ENCODE measurements around the gene CYREN. TPM values are rescaled to one million over a fixed set of nuclear protein-coding genes. Genes with fewer than 3 reads are reported as not detected.

Gene CYREN
- total and polyA plus RNA-seq, 4 donors: 22.4 to 50.2 (median 39.7) TPM

DNA sequence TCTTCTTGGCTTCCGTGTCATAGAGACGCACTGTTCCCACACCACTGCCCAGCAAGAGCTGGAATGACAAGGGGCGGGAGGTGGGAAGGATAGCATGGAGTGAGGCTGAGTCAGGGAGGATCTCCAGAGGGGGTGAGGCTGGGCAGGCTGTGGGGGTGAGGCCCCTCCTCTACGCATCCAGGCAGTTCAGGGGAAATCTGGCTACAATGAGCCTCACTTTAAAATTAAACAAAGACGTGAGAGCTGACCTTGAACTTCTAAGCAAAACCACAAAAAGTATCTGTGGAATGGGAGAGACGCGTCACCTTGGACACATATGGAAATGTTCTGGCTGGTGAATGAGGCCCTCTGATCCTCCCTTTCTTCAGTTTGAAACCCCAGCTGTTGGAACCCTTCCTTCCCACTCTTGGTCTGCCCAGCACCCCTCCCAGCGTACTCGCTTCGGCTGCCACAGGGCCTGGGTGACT lies 23.1 kb upstream of the CYREN start:
- H3K27me3 ChIP-seq (ENCODE audit: control insufficient read depth in 3 of 3, insufficient read depth in 3 of 3, low read length in 2 of 3): no peaks in the 10 kb centered on the region
- H3K9ac ChIP-seq (ENCODE audit: insufficient read depth in 1 of 2, low read length in 2 of 2): no peak overlapping the region
- peaks cover 0 to 1% (median 0%) of the 10 kb centered on the region in 5 donors for H3K4me1 ChIP-seq (ENCODE audit: control insufficient read depth in 5 of 5, insufficient read depth in 5 of 5, low read length in 5 of 5)
- DNase-seq: no peak
- TF ChIP-seq, protein P1, sequence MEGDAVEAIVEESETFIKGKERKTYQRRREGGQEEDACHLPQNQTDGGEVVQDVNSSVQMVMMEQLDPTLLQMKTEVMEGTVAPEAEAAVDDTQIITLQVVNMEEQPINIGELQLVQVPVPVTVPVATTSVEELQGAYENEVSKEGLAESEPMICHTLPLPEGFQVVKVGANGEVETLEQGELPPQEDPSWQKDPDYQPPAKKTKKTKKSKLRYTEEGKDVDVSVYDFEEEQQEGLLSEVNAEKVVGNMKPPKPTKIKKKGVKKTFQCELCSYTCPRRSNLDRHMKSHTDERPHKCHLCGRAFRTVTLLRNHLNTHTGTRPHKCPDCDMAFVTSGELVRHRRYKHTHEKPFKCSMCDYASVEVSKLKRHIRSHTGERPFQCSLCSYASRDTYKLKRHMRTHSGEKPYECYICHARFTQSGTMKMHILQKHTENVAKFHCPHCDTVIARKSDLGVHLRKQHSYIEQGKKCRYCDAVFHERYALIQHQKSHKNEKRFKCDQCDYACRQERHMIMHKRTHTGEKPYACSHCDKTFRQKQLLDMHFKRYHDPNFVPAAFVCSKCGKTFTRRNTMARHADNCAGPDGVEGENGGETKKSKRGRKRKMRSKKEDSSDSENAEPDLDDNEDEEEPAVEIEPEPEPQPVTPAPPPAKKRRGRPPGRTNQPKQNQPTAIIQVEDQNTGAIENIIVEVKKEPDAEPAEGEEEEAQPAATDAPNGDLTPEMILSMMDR (IDR thresholded peaks at IDR 0.05; ENCODE audit: control extremely low read depth, extremely low read depth): no peak
- H3K27ac ChIP-seq (ENCODE audit: low read depth in 1 of 2, low read length in 1 of 2): no peak overlapping the region
- H3K9me3 ChIP-seq (ENCODE audit: control insufficient read depth in 4 of 4, insufficient read depth in 3 of 4, low read length in 3 of 4): peaks cover 0 to 2% (median 0%) of the 10 kb centered on the region in 4 donors
- peaks cover 16 to 55% (median 22%) of the 10 kb centered on the region in 4 donors for H3K36me3 ChIP-seq (ENCODE audit: control insufficient read depth in 4 of 4, insufficient read depth in 4 of 4, low read length in 4 of 4)
- ATAC-seq (ENCODE audit: insufficient read depth, low FRiP score): peak; percentile 2
- no peak overlapping the region for H3K4me3 ChIP-seq
- 91 to 92% methylated on average over 10 of the region's 10 CpGs for WGBS, 2 donors

- 95 to 96% methylated on average over 11 of the region's 11 CpGs for WGBS, 2 donors
- no peak for ATAC-seq (ENCODE audit: insufficient read depth, low FRiP score)
- no peaks in the 10 kb centered on the region for H3K27me3 ChIP-seq (ENCODE audit: control insufficient read depth in 3 of 3, insufficient read depth in 3 of 3, low read length in 2 of 3)
- TF ChIP-seq, protein P1 (IDR thresholded peaks at IDR 0.05; ENCODE audit: control extremely low read depth, extremely low read depth): no peak
- DNase-seq: no peak
- H3K27ac ChIP-seq (ENCODE audit: low read depth in 1 of 2, low read length in 1 of 2): no peak overlapping the region
- H3K9ac ChIP-seq (ENCODE audit: insufficient read depth in 1 of 2, low read length in 2 of 2): no peak overlapping the region
- peaks cover 18 to 58% (median 20%) of the 10 kb centered on the region in 4 donors for H3K36me3 ChIP-seq (ENCODE audit: control insufficient read depth in 4 of 4, insufficient read depth in 4 of 4, low read length in 4 of 4)
- H3K9me3 ChIP-seq (ENCODE audit: control insufficient read depth in 4 of 4, insufficient read depth in 3 of 4, low read length in 3 of 4): peaks cover 0 to 2% (median 0%) of the 10 kb centered on the region in 4 donors
- no peak overlapping the region for H3K4me3 ChIP-seq
- H3K4me1 ChIP-seq (ENCODE audit: control insufficient read depth in 5 of 5, insufficient read depth in 5 of 5, low read length in 5 of 5): peaks cover 0 to 1% (median 0%) of the 10 kb centered on the region in 5 donors
Measured at GRCh38 chr7:135192914-135193536, 22.5 kb upstream of the CYREN start.

GRCh38 chr7:135190703-135191102 lies 20.2 kb upstream of the CYREN start:
- Histone ChIP-seq H3K27me3 (ENCODE audit: control insufficient read depth in 3 of 3, insufficient read depth in 3 of 3, low read length in 2 of 3) (no peaks in the 10 kb centered on the region), H3K9ac (ENCODE audit: insufficient read depth in 1 of 2, low read length in 2 of 2) (no peak overlapping the region), H3K27ac (ENCODE audit: low read depth in 1 of 2, low read length in 1 of 2) (no peak overlapping the region), H3K4me1 (ENCODE audit: control insufficient read depth in 5 of 5, insufficient read depth in 5 of 5, low read length in 5 of 5) (peaks cover 0 to 1% (median 0%) of the 10 kb centered on the region in 5 donors), H3K36me3 (ENCODE audit: control insufficient read depth in 4 of 4, insufficient read depth in 4 of 4, low read length in 4 of 4) (peaks cover 13 to 56% (median 19%) of the 10 kb centered on the region in 4 donors), H3K9me3 (ENCODE audit: control insufficient read depth in 4 of 4, insufficient read depth in 3 of 4, low read length in 3 of 4) (no peaks in the 10 kb centered on the region), H3K4me3 (no peak overlapping the region)
- TF ChIP-seq, protein P1 (IDR thresholded peaks at IDR 0.05; ENCODE audit: control extremely low read depth, extremely low read depth): no peak
- ATAC-seq (ENCODE audit: insufficient read depth, low FRiP score) (no peak), DNase-seq (no peak)

Data from lung (tissue), 12 donors.